Peyer's patch (tissue), 4 donors: ENCODE results near the gene PPM1L.

Source experiments
- CTCF ChIP-seq, 6 experiments: fragments of 450-650 bp in 4 of 6; fragments of 200-600 bp in 2 of 6; sonication (generic) in 1 of 6; IDR thresholded peaks; one replicate each; pipeline ENCODE4 v1.5.1; 2017 to 2019; ENCODE audit warnings: antibody characterized with exemption in 6 of 6, mild to moderate bottlenecking in 3 of 6, moderate library complexity in 1 of 6
- POLR2A ChIP-seq, 2 donors: fragments of 450-650 bp; IDR thresholded peaks; one replicate each; pipeline ENCODE4 v1.5.1; 2017; ENCODE audit warnings: antibody characterized with exemption in 2 of 2, mild to moderate bottlenecking in 2 of 2, moderate library complexity in 2 of 2

GRCh38 chr3:160980740-160981139 is 224.7 kb downstream of the PPM1L start:
- TF ChIP-seq POLR2A (IDR thresholded peaks at IDR 0.05) (no peak), CTCF (IDR thresholded peaks at IDR 0.05) (no peak)
